ENCODE data around the gene ARID5A.
"Not testable (repeated sequence)": the region's sequence is repeated elsewhere in the genome, so short reads cannot be mapped to it uniquely, and the experiment has no call there.

ARID5A gene

GRCh38 chr2:96495982-96496629 lies 40.4 kb upstream of the ARID5A start:
- H3K4me3 ChIP-seq (ENCODE audit: control insufficient read depth, low read depth, low read length) = no peak overlapping the region
- TF ChIP-seq, protein P1, sequence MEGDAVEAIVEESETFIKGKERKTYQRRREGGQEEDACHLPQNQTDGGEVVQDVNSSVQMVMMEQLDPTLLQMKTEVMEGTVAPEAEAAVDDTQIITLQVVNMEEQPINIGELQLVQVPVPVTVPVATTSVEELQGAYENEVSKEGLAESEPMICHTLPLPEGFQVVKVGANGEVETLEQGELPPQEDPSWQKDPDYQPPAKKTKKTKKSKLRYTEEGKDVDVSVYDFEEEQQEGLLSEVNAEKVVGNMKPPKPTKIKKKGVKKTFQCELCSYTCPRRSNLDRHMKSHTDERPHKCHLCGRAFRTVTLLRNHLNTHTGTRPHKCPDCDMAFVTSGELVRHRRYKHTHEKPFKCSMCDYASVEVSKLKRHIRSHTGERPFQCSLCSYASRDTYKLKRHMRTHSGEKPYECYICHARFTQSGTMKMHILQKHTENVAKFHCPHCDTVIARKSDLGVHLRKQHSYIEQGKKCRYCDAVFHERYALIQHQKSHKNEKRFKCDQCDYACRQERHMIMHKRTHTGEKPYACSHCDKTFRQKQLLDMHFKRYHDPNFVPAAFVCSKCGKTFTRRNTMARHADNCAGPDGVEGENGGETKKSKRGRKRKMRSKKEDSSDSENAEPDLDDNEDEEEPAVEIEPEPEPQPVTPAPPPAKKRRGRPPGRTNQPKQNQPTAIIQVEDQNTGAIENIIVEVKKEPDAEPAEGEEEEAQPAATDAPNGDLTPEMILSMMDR (IDR thresholded peaks at IDR 0.05; ENCODE audit: control insufficient read depth, insufficient read depth, low read depth, low read length, missing control alignments) = no peak
- DNase-seq (ENCODE audit: low read depth) = no peak

GRCh38 chr2:96498021-96498431 lies 38.5 kb upstream of the ARID5A start:
- TF ChIP-seq, protein P1 (IDR thresholded peaks at IDR 0.05; ENCODE audit: control insufficient read depth, insufficient read depth, low read depth, low read length, missing control alignments) = no peak
- DNase-seq (ENCODE audit: low read depth) = no peak
- H3K4me3 ChIP-seq (ENCODE audit: control insufficient read depth, low read depth, low read length) = no peak overlapping the region

DNA sequence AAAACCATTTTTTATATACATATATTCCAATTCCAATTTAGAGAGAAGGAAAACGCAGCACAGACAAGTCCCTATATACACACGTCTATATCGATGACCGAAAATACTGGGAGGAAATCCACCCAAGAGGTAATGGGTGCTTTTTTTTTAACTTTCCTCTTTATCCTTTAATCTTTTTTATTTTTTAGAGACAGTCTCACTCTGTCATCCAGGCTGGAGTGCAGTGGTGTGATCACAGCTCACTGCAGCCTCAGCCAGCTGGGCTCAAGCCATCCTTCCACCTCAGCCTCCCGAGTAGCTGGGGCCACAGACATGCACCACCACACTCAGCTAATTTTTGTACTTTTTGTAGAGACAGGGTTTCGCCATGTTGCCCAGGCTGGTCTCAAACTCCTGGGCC lies 37.9 kb upstream of the ARID5A start:
- not testable (repeated sequence) for DNase-seq (ENCODE audit: low read depth); H3K4me3 ChIP-seq (ENCODE audit: control insufficient read depth, low read depth, low read length)

- no peak for DNase-seq (ENCODE audit: low read depth)
- TF ChIP-seq, protein P1 (IDR thresholded peaks at IDR 0.05; ENCODE audit: control insufficient read depth, insufficient read depth, low read depth, low read length, missing control alignments) = no peak
Observed at GRCh38 chr2:96499061-96499960, 37.2 kb upstream of the ARID5A start.

GRCh38 chr2:96500385-96501066 lies 36.0 kb upstream of the ARID5A start:
- no peak overlapping the region for H3K4me3 ChIP-seq (ENCODE audit: control insufficient read depth, low read depth, low read length)
- no peak for DNase-seq (ENCODE audit: low read depth)
- TF ChIP-seq, protein P1 (IDR thresholded peaks at IDR 0.05; ENCODE audit: control insufficient read depth, insufficient read depth, low read depth, low read length, missing control alignments) = no peak

More at GRCh38 chr2:96499061-96499960, 37.2 kb upstream of the ARID5A start:
- no peak overlapping the region for H3K4me3 ChIP-seq (ENCODE audit: control insufficient read depth, low read depth, low read length)

GRCh38 chr2:96501471-96501874 lies 35.1 kb upstream of the ARID5A start:
- TF ChIP-seq, protein P1 (IDR thresholded peaks at IDR 0.05; ENCODE audit: control insufficient read depth, insufficient read depth, low read depth, low read length, missing control alignments) = no peak
- no peak overlapping the region for H3K4me3 ChIP-seq (ENCODE audit: control insufficient read depth, low read depth, low read length)
- no peak for DNase-seq (ENCODE audit: low read depth)

Data from AG09309 (cell line).